Immature natural killer cell (primary cell): ENCODE data around the gene TMCC3. TPM values are rescaled to one million over a fixed set of nuclear protein-coding genes. Genes with fewer than 3 reads are reported as not detected.
"Not testable (repeated sequence)": the region's sequence is repeated elsewhere in the genome, so short reads cannot be mapped to it uniquely, and the experiment has no call there.

Source experiments
- DNase-seq, 3 donors: peaks; one replicate each; pipeline ENCODE4 v3.0.0; 2022; ENCODE audit warnings: mixed read lengths in 1 of 3
- H3K27ac Mint-ChIP-seq, 6 donors: one replicate each; pipeline ENCODE4 v1.8.0; 2020; ENCODE audit warnings: mixed read lengths in 6 of 6, mild to moderate bottlenecking in 5 of 6, inconsistent platforms in 4 of 6, moderate library complexity in 3 of 6
- H3K27me3 Mint-ChIP-seq, 3 donors: one replicate each; pipeline ENCODE4 v1.8.0; 2020 to 2021; ENCODE audit warnings: low read depth in 3 of 3, mild to moderate bottlenecking in 3 of 3, mixed read lengths in 3 of 3, moderate library complexity in 3 of 3, inconsistent platforms in 1 of 3
- H3K36me3 Mint-ChIP-seq, 3 donors: one replicate each; pipeline ENCODE4 v1.8.0; 2020; ENCODE audit warnings: mixed read lengths in 3 of 3, inconsistent platforms in 2 of 3, mild to moderate bottlenecking in 2 of 3
- H3K4me1 Mint-ChIP-seq, 2 donors: one replicate each; pipeline ENCODE4 v1.8.0; 2020; ENCODE audit warnings: inconsistent platforms in 2 of 2, mild to moderate bottlenecking in 2 of 2, mixed read lengths in 2 of 2, moderate library complexity in 1 of 2
- H3K4me3 Mint-ChIP-seq, 5 donors: one replicate each; pipeline ENCODE4 v1.8.0; 2020; ENCODE audit warnings: mild to moderate bottlenecking in 5 of 5, mixed read lengths in 5 of 5, inconsistent platforms in 3 of 5, moderate library complexity in 3 of 5
- H3K9me3 Mint-ChIP-seq, 6 donors: one replicate each; pipeline ENCODE4 v1.8.0; 2020; ENCODE audit warnings: mild to moderate bottlenecking in 6 of 6, mixed read lengths in 6 of 6, inconsistent platforms in 4 of 6, moderate library complexity in 3 of 6
- polyA plus RNA-seq, 3 donors: library from polyadenylated mRNA; unstranded; fragments of 300-500 nt; fragmentation: Illumina TruSeq; gene quantifications; one replicate each; pipeline ENCODE4 v1.2.3, GENCODE V29; 2021

The TMCC3 gene, protein sequence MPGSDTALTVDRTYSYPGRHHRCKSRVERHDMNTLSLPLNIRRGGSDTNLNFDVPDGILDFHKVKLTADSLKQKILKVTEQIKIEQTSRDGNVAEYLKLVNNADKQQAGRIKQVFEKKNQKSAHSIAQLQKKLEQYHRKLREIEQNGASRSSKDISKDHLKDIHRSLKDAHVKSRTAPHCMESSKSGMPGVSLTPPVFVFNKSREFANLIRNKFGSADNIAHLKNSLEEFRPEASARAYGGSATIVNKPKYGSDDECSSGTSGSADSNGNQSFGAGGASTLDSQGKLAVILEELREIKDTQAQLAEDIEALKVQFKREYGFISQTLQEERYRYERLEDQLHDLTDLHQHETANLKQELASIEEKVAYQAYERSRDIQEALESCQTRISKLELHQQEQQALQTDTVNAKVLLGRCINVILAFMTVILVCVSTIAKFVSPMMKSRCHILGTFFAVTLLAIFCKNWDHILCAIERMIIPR
- polyA plus RNA-seq = 10 to 100 TPM; 12.4 to 19.2 (median 15.2) TPM

DNA sequence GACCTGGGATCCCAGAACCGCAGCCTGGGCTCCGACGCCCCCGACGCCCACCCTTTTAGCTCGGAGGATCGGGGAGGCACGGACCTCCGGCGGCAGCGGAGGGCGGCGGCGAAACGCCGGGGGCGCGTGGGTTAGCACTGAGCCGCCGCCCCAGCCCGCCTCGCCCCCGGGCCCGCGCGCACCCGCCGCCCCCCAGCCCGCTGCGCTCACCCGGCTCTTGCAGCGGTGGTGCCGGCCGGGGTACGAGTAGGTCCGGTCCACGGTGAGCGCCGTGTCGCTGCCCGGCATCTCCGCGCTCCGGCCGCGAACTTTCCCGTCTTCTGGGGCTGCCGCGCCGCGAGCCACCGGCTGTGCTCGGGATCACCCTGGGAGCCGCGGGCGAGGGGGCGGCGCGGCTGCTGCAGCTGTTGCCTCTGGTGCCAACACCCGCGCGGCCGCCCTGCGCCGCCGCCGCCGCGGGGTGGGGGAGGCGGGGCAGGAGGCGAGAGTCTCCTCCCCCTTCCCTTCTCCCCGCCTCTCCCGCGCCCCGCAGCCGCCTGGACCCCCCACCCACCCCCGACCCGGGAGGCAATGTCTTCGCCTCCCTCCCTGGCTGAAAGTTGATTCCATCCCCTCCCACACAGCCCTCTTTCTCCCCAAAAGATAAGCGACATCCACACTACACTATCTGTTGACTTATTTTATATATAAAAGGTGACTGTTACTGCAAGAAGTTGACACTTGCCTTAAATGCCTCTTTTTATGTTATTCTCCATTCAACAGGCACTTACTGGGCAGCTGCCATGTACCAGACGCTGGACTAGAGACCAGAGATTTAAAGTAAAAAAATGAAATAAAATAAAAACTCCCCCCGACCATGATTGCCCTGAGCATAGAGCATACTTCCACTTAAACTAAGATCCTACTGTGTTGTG lies at the start of gene TMCC3:
TMCC3 (minus strand) TSS at position 415 of the 914 bp plus-strand sequence; CDS start at position 288, 127 bp downstream.
- peaks cover 0 to 6% (median 2%) of the 10 kb centered on the region in 3 donors for H3K27me3 Mint-ChIP-seq
- peaks cover 43 to 52% of the 10 kb centered on the region in 2 donors for H3K4me1 Mint-ChIP-seq
- peak within 1 kb of the TSS; percentile 89 to 94 (median 93) for H3K4me3 Mint-ChIP-seq
- peak; percentile 58 to 69 (median 64) for DNase-seq
- H3K27ac Mint-ChIP-seq = peak within 1 kb of the TSS; percentile 68 to 87 (median 76)
- H3K9me3 Mint-ChIP-seq = no peaks in the 10 kb centered on the region
- no peaks in the 10 kb centered on the region for H3K36me3 Mint-ChIP-seq

DNA sequence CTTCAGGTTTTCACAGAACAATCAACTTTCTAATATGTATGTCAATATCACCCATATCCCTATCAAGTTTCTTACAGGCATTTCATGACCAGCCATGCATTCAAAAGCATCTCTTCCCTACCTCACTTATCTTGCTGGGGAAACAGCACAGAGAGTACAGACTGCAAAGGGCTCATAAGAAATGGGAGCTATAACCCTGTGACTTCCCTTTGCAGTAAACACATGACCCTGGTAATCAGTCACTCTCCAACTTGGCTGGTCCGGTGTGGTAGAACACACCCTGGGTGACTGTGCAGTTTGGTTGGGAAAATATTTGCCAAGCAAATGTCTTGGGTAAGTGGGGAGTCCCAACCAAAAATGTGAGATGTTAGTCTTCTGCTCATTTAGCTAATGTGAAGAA lies 49.4 kb upstream of the TMCC3 start:
- H3K4me3 Mint-ChIP-seq = no peak overlapping the region
- peaks cover 26 to 45% of the 10 kb centered on the region in 2 donors for H3K4me1 Mint-ChIP-seq
- H3K27me3 Mint-ChIP-seq = peaks cover 0 to 9% (median 1%) of the 10 kb centered on the region in 3 donors
- no peaks in the 10 kb centered on the region for H3K36me3 Mint-ChIP-seq
- H3K9me3 Mint-ChIP-seq = no peaks in the 10 kb centered on the region
- H3K27ac Mint-ChIP-seq = peak overlapping the region in 2 of 6 donors; percentile 6 to 74
- DNase-seq = no peak

DNA sequence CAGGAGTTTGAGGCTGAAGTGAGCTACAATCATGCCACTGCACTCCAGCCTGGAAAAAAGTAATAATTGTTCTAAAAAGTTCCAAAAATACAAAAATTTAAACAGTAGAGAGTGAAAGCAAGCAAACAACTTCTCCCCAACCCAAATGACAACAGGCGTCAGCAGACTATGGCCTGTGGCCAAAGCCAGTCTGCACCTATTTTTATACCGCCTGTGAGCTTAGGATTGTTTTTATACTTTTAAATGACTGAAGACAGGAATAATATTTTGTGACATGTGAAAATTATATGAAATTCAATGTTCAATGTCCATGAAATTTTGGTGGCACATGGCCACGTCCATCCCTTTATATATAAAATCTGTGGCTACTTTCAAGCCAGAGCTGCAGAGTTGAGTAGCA lies 48.2 kb upstream of the TMCC3 start:
- peak overlapping the region in 1 of 6 donors; percentile 14 for H3K27ac Mint-ChIP-seq
- peaks cover 26 to 46% of the 10 kb centered on the region in 2 donors for H3K4me1 Mint-ChIP-seq
- no peaks in the 10 kb centered on the region for H3K9me3 Mint-ChIP-seq
- no peak overlapping the region for H3K4me3 Mint-ChIP-seq
- no peak for DNase-seq
- H3K27me3 Mint-ChIP-seq = peaks cover 0 to 9% (median 1%) of the 10 kb centered on the region in 3 donors
- no peaks in the 10 kb centered on the region for H3K36me3 Mint-ChIP-seq

DNA sequence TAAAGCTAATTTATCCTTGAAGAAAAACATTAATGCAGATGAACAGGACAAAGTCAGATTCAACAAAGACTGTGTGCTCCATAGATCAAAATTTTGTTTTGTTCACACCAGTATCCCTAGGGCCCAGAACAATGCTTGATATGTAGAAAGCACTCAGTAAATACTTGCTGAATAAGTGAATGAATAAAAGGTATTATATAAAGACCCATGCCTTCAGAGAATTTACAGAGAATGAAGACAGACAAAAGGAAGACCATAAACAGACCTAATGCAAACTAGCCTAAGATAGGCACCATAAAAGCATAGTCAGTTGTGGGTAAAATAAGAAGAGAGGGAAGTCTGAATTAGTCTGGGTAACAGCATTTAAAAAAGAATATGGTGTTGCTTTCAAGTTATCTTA lies 47.3 kb upstream of the TMCC3 start:
- peaks cover 0 to 7% (median 1%) of the 10 kb centered on the region in 3 donors for H3K27me3 Mint-ChIP-seq
- no peaks in the 10 kb centered on the region for H3K36me3 Mint-ChIP-seq
- no peak overlapping the region for H3K27ac Mint-ChIP-seq

DNA sequence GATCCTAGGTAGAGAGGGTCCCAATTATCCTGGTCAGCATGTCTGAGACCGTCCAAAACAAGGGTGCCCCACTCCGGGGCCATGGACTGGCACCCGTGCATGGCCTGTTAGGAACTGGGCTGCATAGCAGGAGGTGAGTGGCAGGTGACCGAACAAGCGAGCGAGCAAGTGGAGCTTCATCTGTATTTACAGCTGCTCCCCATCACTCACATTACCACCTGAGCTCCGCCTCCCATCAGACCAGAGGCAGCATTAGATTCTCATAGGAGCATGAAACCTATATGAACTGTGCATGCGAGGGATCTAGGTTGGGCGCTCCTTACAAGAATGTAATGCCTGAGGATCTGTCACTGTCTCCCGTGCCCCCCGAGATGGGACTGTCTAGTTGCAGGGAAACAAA lies 44.4 kb upstream of the TMCC3 start:
- Mint-ChIP-seq H3K27me3 (peaks cover 0 to 5% (median 1%) of the 10 kb centered on the region in 3 donors), H3K27ac (no peak overlapping the region), H3K4me1 (peaks cover 16 to 36% of the 10 kb centered on the region in 2 donors), H3K4me3 (no peak overlapping the region), H3K36me3 (no peaks in the 10 kb centered on the region), H3K9me3 (no peaks in the 10 kb centered on the region)
- DNase-seq = no peak

More for the DNA sequence above, 47.3 kb upstream of the TMCC3 start:
- Mint-ChIP-seq H3K9me3 (no peaks in the 10 kb centered on the region), H3K4me1 (peaks cover 22 to 47% of the 10 kb centered on the region in 2 donors), H3K4me3 (no peak overlapping the region)
- DNase-seq = no peak

DNA sequence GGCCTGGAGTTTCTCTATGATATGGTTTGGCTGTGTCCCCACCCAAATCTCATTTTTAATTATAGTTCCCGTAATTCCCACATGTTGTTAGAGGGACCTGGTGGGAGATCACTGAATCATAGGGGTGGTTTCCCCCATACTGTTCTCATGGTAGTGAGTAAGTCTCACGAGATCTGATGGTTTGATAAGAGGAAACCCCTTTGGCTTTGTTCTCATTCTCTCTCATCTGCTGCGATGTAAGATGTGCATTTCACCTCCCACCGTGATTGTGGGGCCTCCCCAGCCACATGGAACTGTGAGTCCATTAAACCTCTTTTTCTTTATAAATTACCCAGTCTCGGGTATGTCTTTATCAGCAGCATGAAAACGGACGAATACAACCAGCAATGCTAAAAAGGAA lies 42.5 kb upstream of the TMCC3 start:
- not testable (repeated sequence) for H3K27ac Mint-ChIP-seq, H3K9me3 Mint-ChIP-seq, DNase-seq, H3K27me3 Mint-ChIP-seq, H3K4me3 Mint-ChIP-seq, H3K36me3 Mint-ChIP-seq
- H3K4me1 Mint-ChIP-seq = peaks cover 11 to 29% of the 10 kb centered on the region in 2 donors

DNA sequence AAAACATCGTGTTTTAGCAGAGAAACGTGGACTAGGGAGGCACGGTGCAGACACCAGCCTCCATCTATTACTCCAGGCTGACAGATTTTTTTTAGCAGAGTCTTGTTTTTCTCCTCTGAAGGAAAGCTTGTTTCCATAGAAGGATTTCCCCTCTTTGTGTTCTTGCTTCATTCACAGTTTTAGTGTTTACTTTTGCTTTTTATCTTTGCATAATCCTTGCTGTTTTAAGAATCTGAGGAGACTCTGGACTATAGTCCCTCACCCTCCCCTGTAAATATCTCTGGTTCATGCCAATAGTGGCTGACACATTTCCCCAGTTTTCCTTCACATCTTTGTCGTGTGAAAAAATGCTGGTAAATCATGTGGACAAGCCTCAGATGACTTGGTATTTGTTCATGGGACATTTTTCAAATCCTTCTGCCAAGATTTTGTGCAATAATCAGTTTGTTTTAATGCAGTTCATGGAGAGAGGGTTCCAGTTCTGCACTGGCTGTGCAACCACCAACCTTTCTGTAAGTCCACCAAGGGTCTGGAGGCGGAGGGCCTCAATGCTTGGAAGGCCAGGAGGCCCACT lies 39.9 kb upstream of the TMCC3 start:
- H3K9me3 Mint-ChIP-seq = no peaks in the 10 kb centered on the region
- H3K36me3 Mint-ChIP-seq = no peaks in the 10 kb centered on the region
- peaks cover 0 to 2% (median 0%) of the 10 kb centered on the region in 3 donors for H3K27me3 Mint-ChIP-seq
- no peak for DNase-seq
- no peak overlapping the region for H3K4me3 Mint-ChIP-seq
- H3K27ac Mint-ChIP-seq = no peak overlapping the region
- H3K4me1 Mint-ChIP-seq = peaks cover 11 to 19% of the 10 kb centered on the region in 2 donors

DNA sequence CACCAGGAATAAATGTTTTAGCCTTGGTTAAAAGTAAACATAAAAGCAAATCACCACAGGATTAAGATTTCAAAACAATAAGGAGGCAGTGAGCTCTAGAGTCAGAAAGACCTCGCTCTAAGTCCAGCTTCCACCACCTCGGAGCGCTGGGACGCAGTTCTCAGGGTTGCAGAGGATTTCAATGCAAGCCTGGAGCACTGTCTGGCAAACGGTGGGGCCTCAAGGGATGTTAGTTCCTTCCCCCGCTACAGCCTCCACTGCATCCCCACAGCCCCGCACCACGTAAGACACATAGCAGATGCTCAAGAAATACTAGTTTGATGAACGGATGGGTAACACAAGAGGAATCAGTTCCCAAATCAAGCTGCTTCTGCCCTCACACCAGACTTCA lies 39.3 kb upstream of the TMCC3 start:
- Mint-ChIP-seq H3K27ac (no peak overlapping the region), H3K27me3 (peaks cover 0 to 2% (median 0%) of the 10 kb centered on the region in 3 donors), H3K4me3 (no peak overlapping the region), H3K9me3 (no peaks in the 10 kb centered on the region), H3K4me1 (peaks cover 11 to 19% of the 10 kb centered on the region in 2 donors), H3K36me3 (no peaks in the 10 kb centered on the region)
- DNase-seq = no peak

DNA sequence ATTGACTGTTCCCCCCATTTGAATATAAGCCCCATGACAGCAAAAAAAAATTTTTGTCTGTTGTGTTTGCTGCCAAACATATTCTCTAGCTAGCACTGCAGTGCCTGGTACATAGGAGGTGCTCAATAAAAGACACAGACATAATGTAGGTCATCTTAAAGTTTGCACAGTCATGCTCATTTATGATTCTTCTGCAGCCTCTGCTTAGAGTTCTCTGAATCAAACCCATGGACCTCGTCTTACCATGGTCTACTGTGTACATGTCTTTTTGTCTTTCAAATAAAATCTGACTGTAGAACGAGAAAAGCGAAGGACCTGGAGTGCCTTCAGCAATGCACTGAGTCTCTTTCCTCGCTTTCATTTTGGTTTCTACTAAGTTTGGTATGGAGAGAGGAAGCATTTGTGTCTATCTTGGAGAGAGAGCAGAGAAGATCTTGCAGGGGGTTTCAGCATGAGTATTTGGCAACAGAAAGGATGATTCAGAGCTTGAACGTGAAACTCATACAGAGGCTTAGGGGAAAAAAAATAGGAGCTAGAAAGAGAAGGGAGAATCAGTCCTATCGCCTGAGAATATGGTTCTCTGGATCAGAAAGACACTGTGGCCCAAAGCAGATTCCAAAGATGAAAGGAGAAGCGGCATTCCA lies 38.8 kb upstream of the TMCC3 start:
- Mint-ChIP-seq H3K36me3 (no peaks in the 10 kb centered on the region), H3K27ac (no peak overlapping the region), H3K4me3 (no peak overlapping the region), H3K9me3 (no peaks in the 10 kb centered on the region), H3K27me3 (peaks cover 0 to 2% (median 0%) of the 10 kb centered on the region in 3 donors), H3K4me1 (peaks cover 7 to 14% of the 10 kb centered on the region in 2 donors)
- no peak for DNase-seq

DNA sequence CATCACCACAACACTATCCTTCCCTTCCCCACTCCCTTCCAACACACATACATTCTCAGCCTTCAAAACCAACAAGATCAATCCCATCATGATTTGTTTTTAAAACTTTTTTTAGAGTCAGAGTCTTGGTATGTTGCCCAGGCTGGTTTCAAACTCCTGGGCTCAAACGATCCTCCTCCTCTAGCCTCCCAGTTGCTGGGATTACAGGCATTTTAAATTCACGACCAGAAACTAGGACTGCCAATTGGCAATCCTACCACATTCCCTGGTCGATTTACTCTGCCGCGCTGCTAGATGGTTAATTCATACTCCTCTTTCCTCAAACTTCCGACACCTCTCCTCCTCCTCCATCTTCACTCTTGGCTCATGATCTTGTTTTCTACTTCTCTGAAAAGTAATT lies 37.5 kb upstream of the TMCC3 start:
- no peak overlapping the region for H3K27ac Mint-ChIP-seq
- no peak for DNase-seq
- peaks cover 10 to 13% of the 10 kb centered on the region in 2 donors for H3K4me1 Mint-ChIP-seq
- H3K27me3 Mint-ChIP-seq = peaks cover 0 to 2% (median 0%) of the 10 kb centered on the region in 3 donors
- no peaks in the 10 kb centered on the region for H3K9me3 Mint-ChIP-seq
- no peaks in the 10 kb centered on the region for H3K36me3 Mint-ChIP-seq
- no peak overlapping the region for H3K4me3 Mint-ChIP-seq

DNA sequence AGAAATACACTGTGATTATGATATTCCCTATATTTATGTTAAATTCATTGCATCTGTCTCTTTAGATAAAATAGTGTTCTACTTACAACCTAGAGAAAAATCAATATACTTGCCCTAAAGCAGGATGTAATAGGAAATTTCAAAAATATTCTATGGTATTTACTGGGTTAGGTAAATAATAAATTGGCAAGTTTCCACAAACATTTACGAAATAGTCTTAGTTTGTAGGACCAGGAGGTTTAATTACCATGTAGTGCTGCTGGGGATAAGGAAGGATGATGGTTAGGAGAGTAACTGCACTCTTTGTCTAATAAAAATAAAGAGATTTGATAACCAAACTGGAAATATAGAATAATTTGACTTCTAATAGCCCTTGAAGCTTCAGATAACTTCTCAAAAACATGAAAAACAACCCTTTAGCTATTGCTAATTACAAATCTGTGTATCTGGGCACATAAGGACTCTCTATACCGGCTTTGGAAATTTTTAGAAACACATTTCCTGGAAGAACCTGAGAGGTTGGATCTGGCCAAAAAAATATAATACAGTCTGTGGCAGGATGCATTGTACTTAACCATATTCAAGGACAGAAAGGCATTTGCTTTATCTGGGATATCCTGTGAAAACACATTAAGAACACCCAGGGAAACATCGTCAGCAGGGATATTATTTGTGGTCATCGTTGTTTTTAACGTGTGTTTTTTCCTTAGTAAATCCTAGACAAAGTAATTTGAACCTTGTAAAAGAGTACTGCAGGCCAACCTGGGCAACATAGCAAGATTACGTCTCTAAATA lies 36.7 kb upstream of the TMCC3 start:
- no peak for DNase-seq
- H3K36me3 Mint-ChIP-seq = no peaks in the 10 kb centered on the region
- H3K27ac Mint-ChIP-seq = peak overlapping the region in 1 of 6 donors; percentile 26
- peaks cover 18 to 20% of the 10 kb centered on the region in 2 donors for H3K4me1 Mint-ChIP-seq
- no peaks in the 10 kb centered on the region for H3K9me3 Mint-ChIP-seq
- H3K27me3 Mint-ChIP-seq = peaks cover 0 to 2% (median 0%) of the 10 kb centered on the region in 3 donors
- H3K4me3 Mint-ChIP-seq = no peak overlapping the region

DNA sequence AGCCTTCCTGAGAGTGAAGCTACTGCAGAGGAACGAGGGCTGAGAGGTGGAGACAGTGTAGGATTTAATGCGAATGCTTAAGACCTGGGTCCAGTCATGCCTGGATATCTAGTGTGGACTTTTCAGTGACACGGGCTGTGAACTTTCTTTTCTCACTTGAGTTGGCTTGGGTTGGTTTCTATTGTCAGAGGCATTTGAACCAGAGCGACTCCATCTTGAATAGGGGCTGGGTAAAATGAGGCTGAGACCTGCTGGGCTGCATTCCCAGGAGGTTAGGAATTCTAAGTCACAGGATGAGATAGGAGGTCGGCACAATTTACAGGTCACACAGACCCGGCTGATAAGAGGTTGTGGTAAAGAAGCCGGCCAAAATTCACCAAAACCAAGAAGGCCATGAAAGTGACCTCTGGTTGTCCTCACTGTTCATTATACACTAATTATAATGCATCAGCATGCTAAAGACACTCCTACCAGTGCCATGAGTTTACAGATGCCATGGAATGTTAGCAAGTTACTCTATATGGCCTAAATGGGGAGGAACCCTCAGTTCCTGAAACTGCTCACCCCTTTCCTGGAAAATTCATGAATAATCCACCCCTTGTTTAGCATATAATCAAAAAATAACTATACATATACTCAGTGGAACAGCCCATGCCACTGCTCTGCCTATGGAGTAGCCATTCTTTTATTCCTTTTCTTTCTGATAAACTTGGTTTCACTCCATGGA lies 34.2 kb upstream of the TMCC3 start:
- H3K4me3 Mint-ChIP-seq = no peak overlapping the region
- H3K4me1 Mint-ChIP-seq = peaks cover 33 to 39% of the 10 kb centered on the region in 2 donors
- H3K27ac Mint-ChIP-seq = peak overlapping the region in 5 of 6 donors; percentile 4 to 85 (median 46)
- peaks cover 0 to 2% (median 0%) of the 10 kb centered on the region in 3 donors for H3K27me3 Mint-ChIP-seq
- H3K36me3 Mint-ChIP-seq = no peaks in the 10 kb centered on the region
- DNase-seq = no peak
- H3K9me3 Mint-ChIP-seq = no peaks in the 10 kb centered on the region
